Mesenchymal stem cell (in vitro differentiated cells and primary cell): Measurements from ENCODE around the gene MACROD2.

Experiments
- DNase-seq: peaks from one replicate; pipeline ENCODE4 v3.0.0-alpha.2; 2013
- H2AFZ ChIP-seq: one replicate; pipeline ENCODE4 v1.6.1; 2013; ENCODE audit warnings: low read depth, mild to moderate bottlenecking, control low read depth, inconsistent platforms, low read length, moderate library complexity
- H2AK5ac ChIP-seq: 2 replicates; pipeline ENCODE4 v1.6.1; 2013; ENCODE audit warnings: low read length, moderate library complexity, mild to moderate bottlenecking, inconsistent platforms; ENCODE audit not compliant: severe bottlenecking
- H2BK120ac ChIP-seq: one replicate; pipeline ENCODE4 v1.6.1; 2013; ENCODE audit warnings: low read depth, mild to moderate bottlenecking, inconsistent platforms, low read length, moderate library complexity
- H2BK12ac ChIP-seq, 2 experiments: one replicate each; pipeline ENCODE4 v1.6.1; 2013; ENCODE audit warnings: inconsistent platforms in 2 of 2, low read length in 2 of 2, mild to moderate bottlenecking in 2 of 2, moderate library complexity in 2 of 2, control low read depth in 1 of 2
- H2BK15ac ChIP-seq: one replicate; pipeline ENCODE4 v1.6.1; 2013; ENCODE audit warnings: mild to moderate bottlenecking, low read depth, inconsistent platforms; ENCODE audit not compliant: poor library complexity, severe bottlenecking
- H2BK5ac ChIP-seq: 2 replicates; pipeline ENCODE4 v1.6.1; 2013; ENCODE audit warnings: low read depth, mild to moderate bottlenecking, low read length, control low read depth, inconsistent platforms; ENCODE audit not compliant: poor library complexity, severe bottlenecking
- H3K14ac ChIP-seq, 2 experiments: one replicate each; pipeline ENCODE4 v1.6.1; 2013; ENCODE audit warnings: inconsistent platforms in 2 of 2, low read length in 2 of 2, control low read depth in 1 of 2, mild to moderate bottlenecking in 1 of 2, moderate library complexity in 1 of 2
- H3K18ac ChIP-seq, 2 experiments: one replicate each; pipeline ENCODE4 v1.6.1; 2013; ENCODE audit warnings: inconsistent platforms in 2 of 2, low read length in 2 of 2, control low read depth in 1 of 2, low read depth in 1 of 2, mild to moderate bottlenecking in 1 of 2
- H3K23ac ChIP-seq, 2 experiments: one replicate each; pipeline ENCODE4 v1.6.1; 2013; ENCODE audit warnings: inconsistent platforms in 2 of 2, low read length in 2 of 2, mild to moderate bottlenecking in 2 of 2, moderate library complexity in 2 of 2, control low read depth in 1 of 2
- H3K27ac ChIP-seq: 2 replicates; pipeline ENCODE4 v1.5.1; 2013; ENCODE audit warnings: mild to moderate bottlenecking, moderate library complexity, low read length, control low read depth, inconsistent platforms; ENCODE audit not compliant: poor library complexity, severe bottlenecking
- H3K27me3 ChIP-seq, 2 experiments: 2 replicates each; pipeline versions ENCODE4 v1.6.1 to v1.7.0; 2013; ENCODE audit warnings: low read length in 2 of 2, mild to moderate bottlenecking in 2 of 2, moderate library complexity in 2 of 2, control low read depth in 1 of 2, inconsistent platforms in 1 of 2; ENCODE audit not compliant: control insufficient read depth in 1 of 2, insufficient read depth in 1 of 2
- H3K36me3 ChIP-seq, 2 experiments: 2 replicates each; pipeline versions ENCODE4 v1.6.1 to v1.7.0; 2013; ENCODE audit warnings: low read length in 2 of 2, control low read depth in 1 of 2, inconsistent platforms in 1 of 2, low read depth in 1 of 2, mild to moderate bottlenecking in 1 of 2; ENCODE audit not compliant: insufficient read depth in 2 of 2, control insufficient read depth in 1 of 2
- H3K4ac ChIP-seq, 2 experiments: one replicate each; pipeline ENCODE4 v1.6.1; 2013; ENCODE audit warnings: inconsistent platforms in 2 of 2, low read length in 2 of 2, mild to moderate bottlenecking in 2 of 2, moderate library complexity in 2 of 2, control low read depth in 1 of 2, low read depth in 1 of 2
- H3K4me1 ChIP-seq: 2 replicates; pipeline ENCODE4 v1.6.1; 2013; ENCODE audit warnings: low read depth, low read length, control low read depth; ENCODE audit not compliant: control insufficient read depth, insufficient read depth
- H3K4me2 ChIP-seq: 2 replicates; pipeline ENCODE4 v1.6.1; 2013; ENCODE audit warnings: low read length, mild to moderate bottlenecking, inconsistent platforms; ENCODE audit not compliant: poor library complexity, severe bottlenecking
- H3K4me3 ChIP-seq, 2 experiments: 2 replicates each; pipeline versions ENCODE4 v1.5.1 to v1.7.0; 2013; ENCODE audit warnings: low read length in 2 of 2, mild to moderate bottlenecking in 2 of 2, control low read depth in 1 of 2, low read depth in 1 of 2; ENCODE audit not compliant: insufficient read depth in 1 of 2
- H3K79me1 ChIP-seq: replicated peaks from 2 replicates; pipeline ENCODE4 v1.6.1; 2013; ENCODE audit warnings: mild to moderate bottlenecking, control low read depth, low read length, inconsistent platforms; ENCODE audit not compliant: poor library complexity, severe bottlenecking
- H3K9ac ChIP-seq: 2 replicates; pipeline ENCODE4 v1.7.0; 2013; ENCODE audit warnings: mild to moderate bottlenecking, low read length, moderate library complexity
- H3K9me3 ChIP-seq: 2 replicates; pipeline ENCODE4 v1.7.0; 2013; ENCODE audit warnings: mild to moderate bottlenecking, low read length; ENCODE audit not compliant: control insufficient read depth
- H4K8ac ChIP-seq: one replicate; pipeline ENCODE4 v1.6.1; 2013; ENCODE audit warnings: inconsistent platforms, mild to moderate bottlenecking, low read length, moderate library complexity
- H4K91ac ChIP-seq: one replicate; pipeline ENCODE4 v1.6.1; 2013; ENCODE audit warnings: mild to moderate bottlenecking, low read length, inconsistent platforms
- WGBS: methylation state at CpG from one replicate; pipeline ENCODE4 v1.1.7; 2013; ENCODE audit warnings: mixed read lengths; 5-methylcytosine and 5-hydroxymethylcytosine counted together

Gene MACROD2

GRCh38 chr20:14062786-14063185, 67.5 kb downstream of the MACROD2 start:
- no peaks in the 10 kb centered on the region for H3K79me1 ChIP-seq
- H3K4me2 ChIP-seq, result no peak overlapping the region
- H3K9ac ChIP-seq, result peak overlapping the region; percentile 15
- no peak overlapping the region for H3K4ac ChIP-seq
- no peaks in the 10 kb centered on the region for H3K9me3 ChIP-seq
- H2BK120ac ChIP-seq, result no peak overlapping the region
- no peak overlapping the region for H3K23ac ChIP-seq
- H3K18ac ChIP-seq, result no peak overlapping the region
- no peak overlapping the region for H2BK15ac ChIP-seq
- no peak overlapping the region for H4K91ac ChIP-seq
- no peak overlapping the region for H2BK5ac ChIP-seq
- H3K27ac ChIP-seq, result no peak overlapping the region
- H3K27me3 ChIP-seq, result no peaks in the 10 kb centered on the region
- H3K4me1 ChIP-seq, result no peaks in the 10 kb centered on the region
- H3K4me3 ChIP-seq, result no peak overlapping the region
- DNase-seq, result peak; percentile 1
- H3K14ac ChIP-seq, result no peak overlapping the region
- no CpG with 5 or more reads among the region's 1 CpG for WGBS
- no peak overlapping the region for H2AFZ ChIP-seq
- no peak overlapping the region for H4K8ac ChIP-seq
- H2AK5ac ChIP-seq, result no peak overlapping the region
- no peaks in the 10 kb centered on the region for H3K36me3 ChIP-seq
- no peak overlapping the region for H2BK12ac ChIP-seq

- H3K27ac ChIP-seq, result no peak overlapping the region
- no peak overlapping the region for H4K8ac ChIP-seq
- H3K18ac ChIP-seq, result no peak overlapping the region
- no peak overlapping the region for H2BK15ac ChIP-seq
- no peaks in the 10 kb centered on the region for H3K27me3 ChIP-seq
- H3K4me3 ChIP-seq, result no peak overlapping the region
- no peaks in the 10 kb centered on the region for H3K79me1 ChIP-seq
- no peak overlapping the region for H3K23ac ChIP-seq
- WGBS, result 96% methylated on average over 3 of the region's 3 CpGs
- H3K36me3 ChIP-seq, result no peaks in the 10 kb centered on the region
- no peak overlapping the region for H2BK5ac ChIP-seq
- no peak overlapping the region for H3K4me2 ChIP-seq
- no peak for DNase-seq
- H3K4me1 ChIP-seq, result no peaks in the 10 kb centered on the region
- H2BK120ac ChIP-seq, result no peak overlapping the region
- H4K91ac ChIP-seq, result no peak overlapping the region
- H3K9me3 ChIP-seq, result no peaks in the 10 kb centered on the region
- H2AK5ac ChIP-seq, result no peak overlapping the region
- H2BK12ac ChIP-seq, result no peak overlapping the region
- H3K9ac ChIP-seq, result no peak overlapping the region
- no peak overlapping the region for H2AFZ ChIP-seq
- no peak overlapping the region for H3K4ac ChIP-seq
- no peak overlapping the region for H3K14ac ChIP-seq
Observed at GRCh38 chr20:14064333-14064732, 69.0 kb downstream of the MACROD2 start.

- Histone ChIP-seq H3K9me3 (no peaks in the 10 kb centered on the region), H3K27ac (no peak overlapping the region), H3K4me1 (peaks cover 3% of the 10 kb centered on the region), H3K36me3 (no peaks in the 10 kb centered on the region), H2AK5ac (no peak overlapping the region), H3K23ac (no peak overlapping the region), H2BK5ac (no peak overlapping the region), H4K8ac (no peak overlapping the region), H3K4me2 (no peak overlapping the region), H3K9ac (no peak overlapping the region), H2BK15ac (no peak overlapping the region), H3K79me1 (no peaks in the 10 kb centered on the region), H3K27me3 (no peaks in the 10 kb centered on the region), H2AFZ (no peak overlapping the region), H4K91ac (no peak overlapping the region), H2BK120ac (no peak overlapping the region), H3K4ac (no peak overlapping the region), H3K14ac (no peak overlapping the region), H3K4me3 (no peak overlapping the region), H2BK12ac (no peak overlapping the region), H3K18ac (no peak overlapping the region)
- 89% methylated on average over 3 of the region's 5 CpGs for whole genome bisulfite sequencing
- DNase-seq, result no peak
Observed at GRCh38 chr20:14064921-14065320, 69.6 kb downstream of the MACROD2 start.

- Histone ChIP-seq H3K79me1 (no peaks in the 10 kb centered on the region), H3K14ac (no peak overlapping the region), H4K91ac (no peak overlapping the region), H3K27me3 (no peaks in the 10 kb centered on the region), H3K4me2 (no peak overlapping the region), H2BK5ac (no peak overlapping the region), H3K18ac (no peak overlapping the region), H3K27ac (no peak overlapping the region), H2AK5ac (no peak overlapping the region), H3K4me3 (no peak overlapping the region), H3K4me1 (peaks cover 3% of the 10 kb centered on the region), H2BK120ac (no peak overlapping the region), H3K36me3 (no peaks in the 10 kb centered on the region), H3K23ac (no peak overlapping the region), H2AFZ (no peak overlapping the region), H3K9me3 (no peaks in the 10 kb centered on the region), H3K9ac (no peak overlapping the region), H2BK12ac (no peak overlapping the region), H4K8ac (no peak overlapping the region), H2BK15ac (no peak overlapping the region), H3K4ac (no peak overlapping the region)
- 100% methylated on average over 2 of the region's 3 CpGs for WGBS
- no peak for DNase-seq
Observed at GRCh38 chr20:14065774-14066173, 70.5 kb downstream of the MACROD2 start.
